ENCODE measurements around the gene CX3CL1.
"Not testable (repeated sequence)": the region's sequence is repeated elsewhere in the genome, so short reads cannot be mapped to it uniquely, and the experiment has no call there.

Gene CX3CL1

DNA sequence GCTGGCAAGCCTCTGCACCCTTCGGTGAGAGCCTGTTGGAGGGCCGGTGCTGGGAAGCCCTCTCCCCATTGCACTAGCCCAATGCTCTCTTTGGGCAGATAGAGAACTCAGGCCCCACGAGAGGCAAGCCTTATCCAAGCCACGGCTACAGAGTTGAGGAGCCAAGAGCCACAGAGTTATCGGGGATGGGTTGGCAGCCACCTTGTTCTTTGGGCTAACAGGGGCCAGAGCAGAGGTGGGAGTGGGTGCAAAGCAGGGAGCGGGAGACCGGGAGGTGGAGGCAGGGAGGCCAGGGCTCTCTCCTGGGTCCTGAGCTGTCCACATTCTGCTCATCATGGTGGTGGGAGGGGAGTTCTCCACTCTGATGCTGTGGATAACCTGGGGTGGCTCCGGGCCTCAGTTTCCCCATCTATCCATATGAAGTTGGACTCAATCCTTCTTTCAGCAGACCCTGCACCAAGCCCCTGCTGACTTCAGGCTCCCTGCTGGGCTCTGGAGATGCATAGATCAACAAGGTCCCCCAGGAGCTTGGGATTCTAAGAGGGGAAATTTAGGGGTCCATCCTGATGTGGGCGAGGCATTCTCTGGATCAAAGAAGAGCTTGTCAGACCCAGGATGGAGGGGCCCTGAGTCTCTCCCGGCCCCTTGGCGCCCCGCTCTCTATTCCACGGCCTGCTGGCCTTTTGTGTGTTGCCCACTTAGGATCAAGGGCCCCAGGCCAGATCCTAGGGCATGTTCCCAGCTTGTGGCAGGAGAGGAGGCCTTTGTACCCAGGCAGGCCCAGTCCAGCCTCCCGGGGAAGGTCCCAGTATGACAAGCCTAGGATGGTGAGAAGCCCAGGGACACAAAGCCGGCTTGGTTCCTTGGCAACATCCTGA is 557 bp upstream of the CX3CL1 start:
- DNase-seq (ENCODE audit: low read depth, low spot score): no peak
- H3K27me3 ChIP-seq (ENCODE audit: control insufficient read depth, insufficient read depth, low read length): no peaks in the 10 kb centered on the region
- H3K4me3 ChIP-seq (ENCODE audit: low read length): no peak overlapping the region
- H3K36me3 ChIP-seq (ENCODE audit: control insufficient read depth, insufficient read depth, low read length): no peaks in the 10 kb centered on the region
- WGBS (ENCODE audit: insufficient coverage, insufficient read length): no CpG with 5 or more reads among the region's 15 CpGs
- peaks cover 5% of the 10 kb centered on the region; the same call in 1 of the 2 replicates for H3K4me1 ChIP-seq (ENCODE audit: control insufficient read depth, insufficient read depth, low read length)
- H3K9me3 ChIP-seq (ENCODE audit: control insufficient read depth, insufficient read depth, low read length): no peaks in the 10 kb centered on the region
- H3K27ac ChIP-seq (ENCODE audit: low read length): no peak overlapping the region

GRCh38 chr16:57373117-57373947 is 1.0 kb downstream of the CX3CL1 start:
- no peaks in the 10 kb centered on the region for H3K27me3 ChIP-seq (ENCODE audit: control insufficient read depth, insufficient read depth, low read length)
- WGBS (ENCODE audit: insufficient coverage, insufficient read length): no CpG with 5 or more reads among the region's 9 CpGs
- no peaks in the 10 kb centered on the region for H3K9me3 ChIP-seq (ENCODE audit: control insufficient read depth, insufficient read depth, low read length)
- H3K27ac ChIP-seq (ENCODE audit: low read length): no peak overlapping the region
- no peak overlapping the region for H3K4me3 ChIP-seq (ENCODE audit: low read length)
- H3K36me3 ChIP-seq (ENCODE audit: control insufficient read depth, insufficient read depth, low read length): no peaks in the 10 kb centered on the region
- DNase-seq (ENCODE audit: low read depth, low spot score): no peak
- peaks cover 5% of the 10 kb centered on the region; the same call in 1 of the 2 replicates for H3K4me1 ChIP-seq (ENCODE audit: control insufficient read depth, insufficient read depth, low read length)

DNA sequence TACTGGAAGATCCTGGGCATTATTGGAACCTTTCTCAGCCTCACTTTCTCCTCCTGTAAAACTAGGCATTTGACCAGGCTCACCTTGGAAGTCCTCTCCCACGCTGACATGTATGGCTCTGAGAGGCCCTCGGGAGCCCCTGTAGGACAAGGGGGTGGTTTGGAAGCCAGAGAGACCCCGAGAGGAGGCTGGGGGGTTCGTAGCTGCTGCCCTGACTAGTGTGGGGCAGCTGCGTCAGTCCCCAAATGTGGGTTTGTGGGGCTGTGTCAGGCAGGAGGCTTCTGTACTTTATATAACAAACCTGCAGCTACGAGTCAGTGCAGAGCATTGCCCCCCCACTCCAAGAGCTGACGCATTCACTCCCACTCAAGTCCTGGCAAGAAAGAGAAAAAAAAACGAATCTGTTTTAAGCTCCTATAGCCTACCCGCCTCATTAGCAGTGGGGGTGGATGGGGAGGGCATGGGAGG is 1.8 kb downstream of the CX3CL1 start:
- H3K4me3 ChIP-seq (ENCODE audit: low read length): no peak overlapping the region
- WGBS (ENCODE audit: insufficient coverage, insufficient read length): no CpG with 5 or more reads among the region's 9 CpGs
- no peak overlapping the region for H3K27ac ChIP-seq (ENCODE audit: low read length)
- no peaks in the 10 kb centered on the region for H3K27me3 ChIP-seq (ENCODE audit: control insufficient read depth, insufficient read depth, low read length)
- DNase-seq (ENCODE audit: low read depth, low spot score): no peak
- no peaks in the 10 kb centered on the region for H3K9me3 ChIP-seq (ENCODE audit: control insufficient read depth, insufficient read depth, low read length)
- peaks cover 5% of the 10 kb centered on the region; the same call in 1 of the 2 replicates for H3K4me1 ChIP-seq (ENCODE audit: control insufficient read depth, insufficient read depth, low read length)
- H3K36me3 ChIP-seq (ENCODE audit: control insufficient read depth, insufficient read depth, low read length): no peaks in the 10 kb centered on the region

DNA sequence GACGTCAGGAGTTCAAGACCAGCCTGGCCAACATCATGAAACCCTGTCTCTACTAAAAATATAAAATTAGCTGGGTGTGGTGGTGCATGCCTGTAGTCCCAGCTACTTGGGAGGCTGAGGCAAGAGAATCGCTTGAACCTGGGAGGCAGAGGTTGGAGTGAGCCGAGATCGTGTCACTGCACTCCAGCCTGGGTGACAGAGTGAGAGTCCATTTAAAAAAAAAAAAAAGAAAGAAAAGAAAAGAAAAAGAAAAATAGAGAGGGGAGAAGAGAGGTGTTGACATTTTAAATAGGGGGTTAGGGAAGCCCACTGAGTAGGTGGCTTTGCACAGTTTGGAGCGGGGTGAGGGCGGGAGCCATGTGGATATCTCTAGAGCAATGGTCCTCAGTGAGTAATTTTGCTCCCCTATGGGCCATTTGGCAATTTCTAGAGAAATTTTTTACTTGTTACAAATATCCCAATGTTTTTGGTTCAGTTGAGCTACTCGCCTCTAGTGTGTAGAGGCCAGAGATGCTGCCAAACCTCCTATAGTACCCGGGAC is 2.7 kb downstream of the CX3CL1 start:
- not testable (repeated sequence) for H3K4me1 ChIP-seq (ENCODE audit: control insufficient read depth, insufficient read depth, low read length); H3K9me3 ChIP-seq (ENCODE audit: control insufficient read depth, insufficient read depth, low read length); H3K36me3 ChIP-seq (ENCODE audit: control insufficient read depth, insufficient read depth, low read length); H3K4me3 ChIP-seq (ENCODE audit: low read length); H3K27ac ChIP-seq (ENCODE audit: low read length); DNase-seq (ENCODE audit: low read depth, low spot score); H3K27me3 ChIP-seq (ENCODE audit: control insufficient read depth, insufficient read depth, low read length)
- no CpG with 5 or more reads among the region's 8 CpGs for WGBS (ENCODE audit: insufficient coverage, insufficient read length)

DNA sequence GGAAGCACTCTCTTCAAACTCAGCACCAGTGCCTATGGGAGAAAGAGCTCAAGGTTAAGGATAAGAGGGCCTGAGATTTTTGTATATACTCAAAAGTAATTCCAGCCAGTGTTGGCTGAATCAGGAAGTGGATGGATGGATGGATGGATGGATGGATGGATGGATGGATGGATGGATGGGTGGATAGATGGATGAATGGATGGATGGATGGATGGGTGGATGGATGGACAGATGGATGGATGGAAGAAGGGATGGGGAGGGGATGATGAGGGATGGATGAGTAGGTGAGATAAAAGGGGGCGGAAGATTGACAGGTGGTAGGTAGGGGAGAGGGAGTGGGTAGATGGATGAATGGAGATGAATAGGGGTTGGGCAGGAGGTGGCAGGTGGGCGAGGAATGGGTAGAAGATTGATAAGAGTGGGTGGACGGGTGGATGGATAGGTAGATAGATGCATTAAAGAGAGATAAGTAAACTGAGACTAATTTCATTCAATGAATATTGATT is 4.1 kb downstream of the CX3CL1 start:
- Histone ChIP-seq H3K27me3 (ENCODE audit: control insufficient read depth, insufficient read depth, low read length) (no peaks in the 10 kb centered on the region), H3K4me3 (ENCODE audit: low read length) (no peak overlapping the region), H3K9me3 (ENCODE audit: control insufficient read depth, insufficient read depth, low read length) (no peaks in the 10 kb centered on the region), H3K36me3 (ENCODE audit: control insufficient read depth, insufficient read depth, low read length) (no peaks in the 10 kb centered on the region), H3K4me1 (ENCODE audit: control insufficient read depth, insufficient read depth, low read length) (peaks cover 5% of the 10 kb centered on the region; the same call in 1 of the 2 replicates), H3K27ac (ENCODE audit: low read length) (no peak overlapping the region)
- DNase-seq (ENCODE audit: low read depth, low spot score): no peak
- WGBS (ENCODE audit: insufficient coverage, insufficient read length): 100% methylated on average over 3 of the region's 3 CpGs

GRCh38 chr16:57377080-57377841 is 5.0 kb downstream of the CX3CL1 start:
- no peaks in the 10 kb centered on the region for H3K9me3 ChIP-seq (ENCODE audit: control insufficient read depth, insufficient read depth, low read length)
- H3K4me1 ChIP-seq (ENCODE audit: control insufficient read depth, insufficient read depth, low read length): peaks cover 2% of the 10 kb centered on the region; the same call in 1 of the 2 replicates
- WGBS (ENCODE audit: insufficient coverage, insufficient read length): no CpG with 5 or more reads among the region's 5 CpGs
- H3K27me3 ChIP-seq (ENCODE audit: control insufficient read depth, insufficient read depth, low read length): no peaks in the 10 kb centered on the region
- H3K27ac ChIP-seq (ENCODE audit: low read length): no peak overlapping the region
- H3K4me3 ChIP-seq (ENCODE audit: low read length): no peak overlapping the region
- no peaks in the 10 kb centered on the region for H3K36me3 ChIP-seq (ENCODE audit: control insufficient read depth, insufficient read depth, low read length)
- DNase-seq (ENCODE audit: low read depth, low spot score): no peak

GRCh38 chr16:57379579-57379978 is 7.3 kb downstream of the CX3CL1 start:
- no peak overlapping the region for H3K4me3 ChIP-seq (ENCODE audit: low read length)
- H3K4me1 ChIP-seq (ENCODE audit: control insufficient read depth, insufficient read depth, low read length): no peaks in the 10 kb centered on the region
- no peaks in the 10 kb centered on the region for H3K27me3 ChIP-seq (ENCODE audit: control insufficient read depth, insufficient read depth, low read length)
- no peak overlapping the region for H3K27ac ChIP-seq (ENCODE audit: low read length)
- no peaks in the 10 kb centered on the region for H3K9me3 ChIP-seq (ENCODE audit: control insufficient read depth, insufficient read depth, low read length)
- no peak for DNase-seq (ENCODE audit: low read depth, low spot score)
- H3K36me3 ChIP-seq (ENCODE audit: control insufficient read depth, insufficient read depth, low read length): no peaks in the 10 kb centered on the region
- WGBS (ENCODE audit: insufficient coverage, insufficient read length): no CpG with 5 or more reads among the region's 10 CpGs

GRCh38 chr16:57380671-57381462 is 8.6 kb downstream of the CX3CL1 start:
- H3K36me3 ChIP-seq (ENCODE audit: control insufficient read depth, insufficient read depth, low read length): no peaks in the 10 kb centered on the region
- no peak overlapping the region for H3K27ac ChIP-seq (ENCODE audit: low read length)
- H3K4me1 ChIP-seq (ENCODE audit: control insufficient read depth, insufficient read depth, low read length): no peaks in the 10 kb centered on the region
- H3K4me3 ChIP-seq (ENCODE audit: low read length): no peak overlapping the region
- DNase-seq (ENCODE audit: low read depth, low spot score): no peak
- no CpG with 5 or more reads among the region's 8 CpGs for WGBS (ENCODE audit: insufficient coverage, insufficient read length)
- no peaks in the 10 kb centered on the region for H3K27me3 ChIP-seq (ENCODE audit: control insufficient read depth, insufficient read depth, low read length)
- no peaks in the 10 kb centered on the region for H3K9me3 ChIP-seq (ENCODE audit: control insufficient read depth, insufficient read depth, low read length)

GRCh38 chr16:57381791-57382534 is 9.7 kb downstream of the CX3CL1 start:
- H3K36me3 ChIP-seq (ENCODE audit: control insufficient read depth, insufficient read depth, low read length): no peaks in the 10 kb centered on the region
- H3K27me3 ChIP-seq (ENCODE audit: control insufficient read depth, insufficient read depth, low read length): no peaks in the 10 kb centered on the region
- DNase-seq (ENCODE audit: low read depth, low spot score): no peak
- H3K4me3 ChIP-seq (ENCODE audit: low read length): no peak overlapping the region
- WGBS (ENCODE audit: insufficient coverage, insufficient read length): no CpG with 5 or more reads among the region's 35 CpGs
- H3K9me3 ChIP-seq (ENCODE audit: control insufficient read depth, insufficient read depth, low read length): no peaks in the 10 kb centered on the region
- H3K4me1 ChIP-seq (ENCODE audit: control insufficient read depth, insufficient read depth, low read length): no peaks in the 10 kb centered on the region
- no peak overlapping the region for H3K27ac ChIP-seq (ENCODE audit: low read length)

Measured in iPS DF 6.9 (cell line).